Suprapubic skin (tissue), 3 donors: ENCODE data around the gene LRRC73.

ENCODE experiments used
- CTCF ChIP-seq, 2 donors: fragments of 200-600 bp in 1 of 2; fragments of 450-650 bp in 1 of 2; sonication (generic) in 1 of 2; IDR thresholded peaks; one replicate each; pipeline ENCODE4 v1.5.1; 2016 to 2019; ENCODE audit warnings: antibody characterized with exemption in 2 of 2, mild to moderate bottlenecking in 1 of 2, moderate library complexity in 1 of 2
- POLR2AphosphoS5 ChIP-seq, 3 donors: sonication (generic); formaldehyde crosslinking; IDR thresholded peaks; one replicate each; pipeline ENCODE4 v1.6.1; 2017; ENCODE audit warnings: antibody characterized with exemption in 3 of 3

GRCh38 chr6:43523284-43523683 is 13.1 kb upstream of the LRRC73 start:
- TF ChIP-seq CTCF (IDR thresholded peaks at IDR 0.05) (no peak), POLR2AphosphoS5 (IDR thresholded peaks at IDR 0.05) (no peak)
